Lower lobe of right lung (tissue), 2 donors: ENCODE data around the gene CAV2. TPM values are rescaled to one million over a fixed set of nuclear protein-coding genes. Genes with fewer than 3 reads are reported as not detected.

ENCODE experiments used
- ATAC-seq, 2 donors: fragments of 200-7000 bp; cut with Tn5 transposase; one replicate each; pipeline ENCODE4 v1.9.1; 2020 to 2022; ENCODE audit warnings: mild to moderate bottlenecking in 2 of 2, moderate library complexity in 2 of 2
- DNase-seq: peaks from one replicate; pipeline ENCODE4 v3.0.0-alpha.2; 2020
- H3K27ac ChIP-seq: fragments of 200-600 bp; one replicate; pipeline ENCODE4 v1.8.0; 2022
- H3K27me3 ChIP-seq: fragments of 200-600 bp; one replicate; pipeline ENCODE4 v1.8.0; 2022; ENCODE audit warnings: low read depth
- H3K36me3 ChIP-seq: fragments of 200-600 bp; one replicate; pipeline ENCODE4 v1.8.0; 2022; ENCODE audit warnings: mild to moderate bottlenecking
- H3K4me1 ChIP-seq: fragments of 200-600 bp; one replicate; pipeline ENCODE4 v1.8.0; 2022
- H3K4me3 ChIP-seq: fragments of 200-600 bp; one replicate; pipeline ENCODE4 v1.8.0; 2022; ENCODE audit warnings: mild to moderate bottlenecking
- H3K9me3 ChIP-seq: fragments of 200-600 bp; one replicate; pipeline ENCODE4 v1.8.0; 2022
- intact Hi-C: fragments of 100-400 bp; cut with DNase I; formaldehyde crosslinking; loops from one replicate; pipeline ENCODE4 v1.11.0; 2022
- total RNA-seq: library from RNA; stranded (reverse); fragmentation: NEBNext Ultra II Directional; extraction: Animal tissue kit (Norgen Biotek cat#: 25700); gene quantifications from one replicate; pipeline ENCODE4 v1.2.1, GENCODE V29; 2021
- TF ChIP-seq, protein P1 (sequence below): fragments of 200-600 bp; IDR thresholded peaks from one replicate; pipeline ENCODE4 v1.8.0; 2022; ENCODE audit warnings: antibody characterized with exemption, mild to moderate bottlenecking
- donor health status: DM: no; HTN: yes; CAD: no; lungs with severe emphysema.

The CAV2 gene
- total RNA-seq, 1 donor from 2014 or later: 143 TPM

DNA sequence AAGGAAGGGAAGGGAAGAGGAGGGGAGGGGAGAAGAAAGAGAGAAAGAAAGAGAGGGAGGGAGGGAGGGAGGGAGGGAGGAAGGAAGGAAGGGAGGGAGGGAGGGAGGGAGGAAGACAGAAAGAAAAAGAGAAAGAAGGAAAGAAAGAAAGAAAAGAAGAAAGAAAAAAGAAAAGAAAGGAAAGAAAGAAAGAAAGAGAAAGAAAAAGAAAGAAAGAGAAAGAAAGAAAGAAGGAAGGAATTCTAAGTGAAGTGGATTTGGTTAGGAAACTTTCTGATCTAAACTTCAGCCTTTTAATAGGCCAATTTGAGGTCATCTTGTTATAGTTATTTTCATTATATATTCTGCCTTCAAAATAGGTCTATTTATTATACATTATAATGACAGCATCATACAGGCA is 4.3 kb downstream of the CAV2 start:
- Histone ChIP-seq H3K4me3 (no peak overlapping the region), H3K27ac (no peak overlapping the region), H3K9me3 (no peaks in the 10 kb centered on the region), H3K36me3 (peaks cover 23% of the 10 kb centered on the region), H3K4me1 (peaks cover 42% of the 10 kb centered on the region), H3K27me3 (peaks cover 9% of the 10 kb centered on the region)
- intact Hi-C loops: no loop called here
- DNase-seq: no peak
- no peak for ATAC-seq
- TF ChIP-seq, protein P1, sequence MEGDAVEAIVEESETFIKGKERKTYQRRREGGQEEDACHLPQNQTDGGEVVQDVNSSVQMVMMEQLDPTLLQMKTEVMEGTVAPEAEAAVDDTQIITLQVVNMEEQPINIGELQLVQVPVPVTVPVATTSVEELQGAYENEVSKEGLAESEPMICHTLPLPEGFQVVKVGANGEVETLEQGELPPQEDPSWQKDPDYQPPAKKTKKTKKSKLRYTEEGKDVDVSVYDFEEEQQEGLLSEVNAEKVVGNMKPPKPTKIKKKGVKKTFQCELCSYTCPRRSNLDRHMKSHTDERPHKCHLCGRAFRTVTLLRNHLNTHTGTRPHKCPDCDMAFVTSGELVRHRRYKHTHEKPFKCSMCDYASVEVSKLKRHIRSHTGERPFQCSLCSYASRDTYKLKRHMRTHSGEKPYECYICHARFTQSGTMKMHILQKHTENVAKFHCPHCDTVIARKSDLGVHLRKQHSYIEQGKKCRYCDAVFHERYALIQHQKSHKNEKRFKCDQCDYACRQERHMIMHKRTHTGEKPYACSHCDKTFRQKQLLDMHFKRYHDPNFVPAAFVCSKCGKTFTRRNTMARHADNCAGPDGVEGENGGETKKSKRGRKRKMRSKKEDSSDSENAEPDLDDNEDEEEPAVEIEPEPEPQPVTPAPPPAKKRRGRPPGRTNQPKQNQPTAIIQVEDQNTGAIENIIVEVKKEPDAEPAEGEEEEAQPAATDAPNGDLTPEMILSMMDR: no peak

GRCh38 chr7:116505278-116505677 is 5.7 kb downstream of the CAV2 start:
- H3K9me3 ChIP-seq: no peaks in the 10 kb centered on the region
- TF ChIP-seq, protein P1: no peak
- intact Hi-C loops: no loop called here
- DNase-seq: no peak
- peaks cover 5% of the 10 kb centered on the region for H3K27me3 ChIP-seq
- H3K36me3 ChIP-seq: peaks cover 23% of the 10 kb centered on the region
- no peak overlapping the region for H3K27ac ChIP-seq
- peaks cover 32% of the 10 kb centered on the region for H3K4me1 ChIP-seq
- no peak for ATAC-seq
- H3K4me3 ChIP-seq: no peak overlapping the region

- no peak overlapping the region for H3K4me3 ChIP-seq
- no peaks in the 10 kb centered on the region for H3K27me3 ChIP-seq
- peaks cover 23% of the 10 kb centered on the region for H3K36me3 ChIP-seq
- H3K4me1 ChIP-seq: peaks cover 27% of the 10 kb centered on the region
- DNase-seq (no peak), ATAC-seq (no peak)
- intact Hi-C loops: no loop called here
- TF ChIP-seq, protein P1: no peak
- H3K27ac ChIP-seq: no peak overlapping the region
- H3K9me3 ChIP-seq: no peaks in the 10 kb centered on the region
Measured at GRCh38 chr7:116505823-116506222, 6.3 kb downstream of the CAV2 start.

DNA sequence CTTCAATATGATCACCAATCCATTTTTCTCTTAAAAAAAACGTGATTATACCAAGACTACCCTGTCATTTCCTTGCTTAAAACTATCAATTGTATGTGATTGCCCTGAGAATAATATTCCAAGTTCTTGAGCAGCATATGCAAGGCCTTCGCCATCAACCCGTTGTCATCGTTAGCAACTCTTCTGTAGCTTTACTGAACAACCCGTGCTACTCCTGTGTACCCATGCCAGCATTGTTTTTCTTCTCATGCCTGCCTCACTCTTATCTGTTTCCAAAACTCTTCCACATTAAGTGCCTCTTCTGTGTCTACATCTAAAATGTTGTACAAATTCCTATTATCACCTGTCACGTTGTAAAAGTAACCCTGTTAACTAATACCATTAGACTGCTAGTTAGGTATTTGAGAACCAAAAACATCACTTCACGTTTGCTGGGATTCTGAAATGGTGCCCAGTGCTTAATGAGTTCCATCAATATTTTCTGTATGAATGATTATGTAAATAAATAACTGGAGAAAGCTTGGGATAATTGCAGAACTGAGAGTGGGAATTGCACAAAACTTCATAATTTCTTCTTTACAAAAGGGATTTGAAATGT is 10.5 kb downstream of the CAV2 start:
- no peak overlapping the region for H3K27ac ChIP-seq
- H3K36me3 ChIP-seq: peaks cover 23% of the 10 kb centered on the region
- DNase-seq (no peak), ATAC-seq (peak in 1 of 2 donors; percentile 38)
- no peaks in the 10 kb centered on the region for H3K9me3 ChIP-seq
- peaks cover 15% of the 10 kb centered on the region for H3K4me1 ChIP-seq
- no peaks in the 10 kb centered on the region for H3K27me3 ChIP-seq
- H3K4me3 ChIP-seq: no peak overlapping the region
- intact Hi-C loops: no loop called here
- TF ChIP-seq, protein P1: no peak

- Histone ChIP-seq H3K4me3 (no peak overlapping the region), H3K27ac (peak overlapping the region; percentile 71), H3K27me3 (no peaks in the 10 kb centered on the region), H3K4me1 (peaks cover 8% of the 10 kb centered on the region), H3K36me3 (peaks cover 22% of the 10 kb centered on the region), H3K9me3 (no peaks in the 10 kb centered on the region)
- TF ChIP-seq, protein P1: no peak
- no peak for DNase-seq
- ATAC-seq: peak in 1 of 2 donors; percentile 19
- intact Hi-C loops: no loop called here
Measured at GRCh38 chr7:116510795-116511194, 11.3 kb downstream of the CAV2 start.
